Upper lobe of left lung (tissue), 6 donors: ENCODE data around the gene PTPN6. TPM values are rescaled to one million over a fixed set of nuclear protein-coding genes. Genes with fewer than 3 reads are reported as not detected.
A peak's percentile ranks its signal among the peaks of the same experiment; 100 is the strongest.

Source experiments
- ATAC-seq, 2 donors: fragments of 200-7000 bp; cut with Tn5 transposase; one replicate each; pipeline ENCODE4 v1.9.1; 2022; ENCODE audit warnings: mild to moderate bottlenecking in 2 of 2, moderate library complexity in 2 of 2; ENCODE audit not compliant: low FRiP score in 2 of 2
- DNase-seq, 2 donors: peaks; one replicate each; pipeline ENCODE4 v3.0.0-alpha.2; 2019 to 2020
- H3K27ac ChIP-seq, 4 donors: fragments of 200-600 bp; sonication (generic); one replicate each; pipeline ENCODE4 v1.5.1; 2016 to 2019
- H3K27me3 ChIP-seq, 4 donors: fragments of 200-600 bp; sonication (generic); one replicate each; pipeline ENCODE4 v1.5.1; 2017 to 2019
- H3K36me3 ChIP-seq, 4 donors: fragments of 200-600 bp; sonication (generic); one replicate each; pipeline ENCODE4 v1.5.1; 2016 to 2019
- H3K4me1 ChIP-seq, 4 donors: fragments of 200-600 bp; sonication (generic); one replicate each; pipeline ENCODE4 v1.5.1; 2018 to 2019
- H3K4me3 ChIP-seq, 4 donors: fragments of 200-600 bp; sonication (generic); one replicate each; pipeline ENCODE4 v1.5.1; 2017 to 2019; ENCODE audit warnings: mild to moderate bottlenecking in 2 of 4, moderate library complexity in 1 of 4
- H3K9me3 ChIP-seq, 4 donors: fragments of 200-600 bp; sonication (generic); one replicate each; pipeline ENCODE4 v1.5.1; 2018 to 2019
- EP300 ChIP-seq, 4 donors: sonication (generic); formaldehyde crosslinking; IDR thresholded peaks; one replicate each; pipeline ENCODE4 v1.5.1; 2017; ENCODE audit warnings: antibody characterized with exemption in 4 of 4, control low read depth in 2 of 4
- POLR2A ChIP-seq, 4 donors: fragments of 450-650 bp; IDR thresholded peaks; one replicate each; pipeline ENCODE4 v1.5.1; 2016 to 2017; ENCODE audit warnings: antibody characterized with exemption in 4 of 4, mild to moderate bottlenecking in 2 of 4
- POLR2AphosphoS5 ChIP-seq, 2 donors: sonication (generic); formaldehyde crosslinking; IDR thresholded peaks; one replicate each; pipeline ENCODE4 v1.5.1; 2017; ENCODE audit warnings: antibody characterized with exemption in 2 of 2
- WGBS, 2 donors: methylation state at CpG; one replicate each; pipeline ENCODE4 v1.1.5; 2017 to 2018; 5-methylcytosine and 5-hydroxymethylcytosine counted together
- total RNA-seq, 6 donors: library from RNA; depleted of rRNA in 4 of 6; stranded (reverse); fragments of >200 nt in 4 of 6; gene quantifications; one replicate each; pipeline versions ENCODE4 v1.1.0 to v1.2.1, GENCODE V29; 2016 to 2021
- TF ChIP-seq, protein P1 (sequence below), 6 experiments: fragments of 450-650 bp in 4 of 6; fragments of 200-600 bp in 2 of 6; sonication (generic) in 2 of 6; IDR thresholded peaks; one replicate each; pipeline ENCODE4 v1.5.1; 2016 to 2019; ENCODE audit warnings: antibody characterized with exemption in 6 of 6
- donor health status: DM: no; HTN: no; CAD: no; lungs with moderate emphysema.
- donor health status: DM: no; HTN: yes; CAD: no; lungs with severe emphysema.

Gene PTPN6
- total RNA-seq, 6 donors from 2014 or later, result 56.3 to 215 (median 114) TPM

DNA sequence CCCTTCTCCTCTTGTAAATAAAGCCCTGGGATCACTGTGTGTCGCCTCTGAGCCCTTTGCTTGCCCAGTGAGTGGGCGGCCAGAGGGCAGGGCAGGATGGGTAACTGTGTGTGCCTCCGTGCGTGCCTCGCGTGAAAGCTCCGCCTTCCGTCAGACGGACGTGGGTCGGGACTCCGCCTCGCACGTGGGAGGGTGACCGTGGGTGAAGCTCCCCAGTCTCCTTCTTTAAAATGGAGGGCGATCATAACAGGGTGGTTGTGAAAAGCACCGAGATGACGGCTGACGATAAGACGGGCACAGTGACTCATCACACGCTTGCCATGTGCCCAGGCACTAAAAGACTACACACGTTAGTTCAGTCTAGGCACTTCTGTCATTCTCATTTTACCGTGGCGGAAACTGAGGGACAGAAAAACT, 10.1 kb downstream of the PTPN6 start:
- peak; percentile 48 to 63 for ATAC-seq
- peak; percentile 80 to 91 for DNase-seq
- H3K27me3 ChIP-seq, result no peaks in the 10 kb centered on the region
- peak overlapping the region in 3 of 4 donors; percentile 58 to 64 (median 60) for H3K4me3 ChIP-seq
- TF ChIP-seq, protein P1, sequence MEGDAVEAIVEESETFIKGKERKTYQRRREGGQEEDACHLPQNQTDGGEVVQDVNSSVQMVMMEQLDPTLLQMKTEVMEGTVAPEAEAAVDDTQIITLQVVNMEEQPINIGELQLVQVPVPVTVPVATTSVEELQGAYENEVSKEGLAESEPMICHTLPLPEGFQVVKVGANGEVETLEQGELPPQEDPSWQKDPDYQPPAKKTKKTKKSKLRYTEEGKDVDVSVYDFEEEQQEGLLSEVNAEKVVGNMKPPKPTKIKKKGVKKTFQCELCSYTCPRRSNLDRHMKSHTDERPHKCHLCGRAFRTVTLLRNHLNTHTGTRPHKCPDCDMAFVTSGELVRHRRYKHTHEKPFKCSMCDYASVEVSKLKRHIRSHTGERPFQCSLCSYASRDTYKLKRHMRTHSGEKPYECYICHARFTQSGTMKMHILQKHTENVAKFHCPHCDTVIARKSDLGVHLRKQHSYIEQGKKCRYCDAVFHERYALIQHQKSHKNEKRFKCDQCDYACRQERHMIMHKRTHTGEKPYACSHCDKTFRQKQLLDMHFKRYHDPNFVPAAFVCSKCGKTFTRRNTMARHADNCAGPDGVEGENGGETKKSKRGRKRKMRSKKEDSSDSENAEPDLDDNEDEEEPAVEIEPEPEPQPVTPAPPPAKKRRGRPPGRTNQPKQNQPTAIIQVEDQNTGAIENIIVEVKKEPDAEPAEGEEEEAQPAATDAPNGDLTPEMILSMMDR (IDR thresholded peaks at IDR 0.05), result no peak
- TF ChIP-seq EP300 (IDR thresholded peaks at IDR 0.05), result peak in 2 of 4 donors; percentile 20 to 46
- peak in 1 of 4 donors; percentile 7 for TF ChIP-seq POLR2A (IDR thresholded peaks at IDR 0.05)
- peak; percentile 23 to 42 for TF ChIP-seq POLR2AphosphoS5 (IDR thresholded peaks at IDR 0.05)
- 21 to 40% methylated on average over 14 to 24 of the region's 24 CpGs for WGBS, 2 donors
- H3K4me1 ChIP-seq, result peaks cover 57 to 82% (median 74%) of the 10 kb centered on the region in 4 donors
- H3K27ac ChIP-seq, result peak overlapping the region; percentile 89 to 96 (median 90)
- H3K9me3 ChIP-seq, result no peaks in the 10 kb centered on the region
- peaks cover 4 to 29% (median 16%) of the 10 kb centered on the region in 4 donors for H3K36me3 ChIP-seq

DNA sequence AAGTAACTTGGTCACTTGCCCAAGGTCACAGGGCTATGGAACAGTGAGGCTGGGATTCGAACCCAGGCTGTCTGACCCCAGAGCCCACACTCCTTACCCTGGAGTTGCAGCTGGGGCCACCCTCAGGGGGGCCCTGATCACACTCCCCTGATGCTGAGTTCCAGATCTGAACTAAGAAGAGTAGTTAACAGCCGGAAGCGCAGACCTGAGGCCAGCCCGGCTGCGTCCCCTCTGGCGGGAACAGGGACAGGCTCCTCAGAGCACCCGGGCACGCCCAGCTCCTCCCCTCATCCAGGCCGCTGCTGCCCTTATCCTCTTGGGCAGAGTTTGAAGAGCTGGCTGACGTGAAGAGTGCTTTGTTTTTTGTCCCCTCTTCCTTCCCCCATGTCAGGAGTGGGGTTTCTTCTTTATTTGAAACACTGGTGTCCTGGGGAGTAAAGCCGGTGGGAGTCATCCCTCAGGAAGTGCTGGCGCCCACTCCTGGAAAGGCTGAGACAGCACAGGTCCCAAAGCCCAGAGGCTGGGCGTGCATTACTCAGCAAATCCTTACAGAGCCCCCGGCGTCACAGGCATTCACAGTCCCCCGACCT, 10.6 kb downstream of the PTPN6 start:
- no peak for TF ChIP-seq POLR2AphosphoS5 (IDR thresholded peaks at IDR 0.05)
- TF ChIP-seq, protein P1 (IDR thresholded peaks at IDR 0.05), result peak; percentile 9 to 67 (median 36)
- TF ChIP-seq EP300 (IDR thresholded peaks at IDR 0.05), result no peak
- TF ChIP-seq POLR2A (IDR thresholded peaks at IDR 0.05), result peak in 1 of 4 donors; percentile 45
- 5 to 17% methylated on average over 7 to 16 of the region's 16 CpGs for WGBS, 2 donors
- ATAC-seq (peak; percentile 63 to 75), DNase-seq (peak; percentile 88)
- Histone ChIP-seq H3K4me1 (peaks cover 54 to 77% (median 71%) of the 10 kb centered on the region in 4 donors), H3K27me3 (no peaks in the 10 kb centered on the region), H3K4me3 (peak overlapping the region in 3 of 4 donors; percentile 58 to 64 (median 60)), H3K9me3 (no peaks in the 10 kb centered on the region), H3K27ac (peak overlapping the region; percentile 89 to 96 (median 90)), H3K36me3 (peaks cover 8 to 34% (median 21%) of the 10 kb centered on the region in 4 donors)

DNA sequence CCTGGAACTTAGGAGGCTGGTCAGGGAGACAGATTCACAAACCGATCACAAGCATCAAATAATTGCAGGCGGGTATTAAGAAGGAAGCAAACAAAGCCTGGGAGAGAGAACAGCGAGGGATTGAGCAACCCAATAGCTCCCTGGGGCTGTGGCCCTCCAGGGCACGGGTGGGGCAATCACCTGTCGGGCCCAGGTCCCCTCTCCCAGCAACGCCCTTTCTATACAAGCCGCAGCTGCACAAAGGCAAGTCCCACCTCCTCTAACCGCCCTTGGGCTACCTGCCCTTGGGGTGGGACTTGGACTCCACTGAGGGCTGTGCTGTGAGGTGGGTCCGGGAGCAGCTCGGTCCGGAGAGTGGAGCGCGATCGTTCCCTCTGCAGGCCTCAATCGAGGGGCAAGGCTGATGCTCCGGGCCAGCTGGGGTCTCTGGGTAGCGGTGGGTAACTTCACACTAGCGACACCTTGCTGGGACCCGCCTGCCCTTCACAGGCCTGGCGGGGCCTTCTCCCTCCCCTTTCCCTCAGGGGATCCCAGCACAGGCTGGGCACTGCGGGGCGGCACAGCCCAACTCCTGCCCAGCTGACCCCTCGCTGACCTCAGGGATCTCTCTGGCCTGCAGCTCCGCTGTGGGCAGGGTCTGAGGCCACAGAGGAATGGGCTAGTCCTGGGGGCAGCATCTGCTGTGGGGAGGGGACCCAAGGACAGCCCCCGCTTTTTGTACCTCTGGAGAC, 11.3 kb downstream of the PTPN6 start:
- Histone ChIP-seq H3K4me1 (peaks cover 54 to 70% (median 66%) of the 10 kb centered on the region in 4 donors), H3K9me3 (no peaks in the 10 kb centered on the region), H3K27me3 (no peaks in the 10 kb centered on the region), H3K4me3 (peak overlapping the region in 3 of 4 donors; percentile 58 to 64 (median 60)), H3K36me3 (peaks cover 8 to 40% (median 25%) of the 10 kb centered on the region in 4 donors), H3K27ac (peak overlapping the region; percentile 89 to 96 (median 90))
- WGBS, 2 donors, result 50 to 52% methylated on average over 14 to 15 of the region's 25 CpGs
- peak in 2 of 4 donors; percentile 72 to 76 for TF ChIP-seq POLR2A (IDR thresholded peaks at IDR 0.05)
- TF ChIP-seq EP300 (IDR thresholded peaks at IDR 0.05), result no peak
- TF ChIP-seq, protein P1 (IDR thresholded peaks at IDR 0.05), result no peak
- peak in 1 of 2 donors; percentile 33 for TF ChIP-seq POLR2AphosphoS5 (IDR thresholded peaks at IDR 0.05)
- ATAC-seq, result peak; percentile 20 to 76
- peak; percentile 83 to 90 for DNase-seq

DNA sequence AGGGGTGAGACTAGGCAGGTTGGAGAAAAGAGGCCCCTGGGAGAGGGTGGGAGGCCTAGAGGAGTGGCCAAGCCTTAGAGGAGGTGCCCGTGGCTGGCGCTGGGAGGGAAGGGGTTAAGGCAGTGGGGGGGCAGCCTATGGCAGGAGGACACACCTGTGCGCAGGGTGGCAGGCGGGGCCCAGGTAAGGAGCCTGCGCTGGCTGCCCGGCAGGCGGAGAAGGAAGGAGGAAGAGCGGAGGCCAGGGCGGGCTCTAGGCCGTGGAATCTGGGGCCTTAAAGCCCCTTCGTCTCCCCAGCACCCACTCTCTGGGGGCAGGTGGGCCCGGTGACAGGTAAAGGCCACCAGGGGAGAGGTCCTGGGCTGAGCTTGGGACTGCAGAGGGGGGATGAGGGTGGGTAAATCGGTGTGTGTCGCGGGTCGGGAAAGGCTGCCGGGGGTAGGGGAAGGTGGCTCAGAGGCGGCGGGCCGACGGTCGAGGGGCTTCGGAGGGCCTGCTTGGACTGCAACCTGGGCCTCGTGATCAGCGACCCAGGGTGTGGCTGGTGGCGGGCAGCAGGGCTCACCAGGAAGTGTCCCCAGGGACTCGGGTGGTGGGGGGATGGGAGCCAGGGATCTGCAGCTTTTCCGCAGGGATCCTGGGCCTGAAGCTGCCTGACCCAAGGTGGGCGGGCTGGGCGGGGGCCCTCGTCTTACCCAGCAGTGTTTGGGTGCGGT, 12.0 kb downstream of the PTPN6 start:
- 54 to 77% methylated on average over 27 to 31 of the region's 32 CpGs for WGBS, 2 donors
- peak overlapping the region; percentile 89 to 96 (median 90) for H3K27ac ChIP-seq
- peak; percentile 90 to 92 for DNase-seq
- no peaks in the 10 kb centered on the region for H3K9me3 ChIP-seq
- H3K4me1 ChIP-seq, result peaks cover 48 to 63% (median 59%) of the 10 kb centered on the region in 4 donors
- H3K27me3 ChIP-seq, result no peaks in the 10 kb centered on the region
- peak; percentile 34 to 92 for ATAC-seq
- TF ChIP-seq, protein P1 (IDR thresholded peaks at IDR 0.05), result peak in 2 of 6 experiments; percentile 37 to 59
- TF ChIP-seq POLR2A (IDR thresholded peaks at IDR 0.05) (peak in 3 of 4 donors; percentile 70 to 95 (median 84)), EP300 (IDR thresholded peaks at IDR 0.05) (no peak), POLR2AphosphoS5 (IDR thresholded peaks at IDR 0.05) (peak; percentile 40 to 85)
- H3K36me3 ChIP-seq, result peaks cover 8 to 40% (median 30%) of the 10 kb centered on the region in 4 donors
- peak overlapping the region in 3 of 4 donors; percentile 58 to 64 (median 60) for H3K4me3 ChIP-seq
